Activated CD8-positive, alpha-beta T cell treated with anti-CD3 and anti-CD28 coated beads for 36 hours (primary cell): ENCODE results near the gene CYBRD1. TPM values are rescaled to one million over a fixed set of nuclear protein-coding genes. Genes with fewer than 3 reads are reported as not detected.

ENCODE experiments used
- ATAC-seq: fragments of 200-7000 bp; cut with Tn5 transposase; one replicate; pipeline ENCODE4 v1.10.0; 2021; ENCODE audit warnings: mild to moderate bottlenecking, moderate library complexity
- CTCF ChIA-PET: fragments of 350-600 bp; sonication (Branson Sonifier 250); formaldehyde crosslinking; loops from one replicate; lab custom pipeline; 2021; ENCODE audit warnings: antibody characterized with exemption; lab: Charles Lee
- POLR2A ChIA-PET: fragments of 350-600 bp; sonication (Branson Sonifier 250); formaldehyde crosslinking; loops from one replicate; lab custom pipeline; 2021; ENCODE audit warnings: antibody characterized with exemption; lab: Charles Lee
- DNase-seq: peaks from one replicate; pipeline ENCODE4 v3.0.0-alpha.2; 2020
- H3K27ac Mint-ChIP-seq: one replicate; pipeline ENCODE4 v1.8.0; 2021; ENCODE audit warnings: mild to moderate bottlenecking, mixed read lengths
- H3K27me3 Mint-ChIP-seq: one replicate; pipeline ENCODE4 v1.8.0; 2021; ENCODE audit warnings: mixed read lengths
- H3K36me3 Mint-ChIP-seq: one replicate; pipeline ENCODE4 v1.8.0; 2021; ENCODE audit warnings: low read depth, mixed read lengths
- H3K4me1 Mint-ChIP-seq: one replicate; pipeline ENCODE4 v1.8.0; 2021; ENCODE audit warnings: low read depth, mixed read lengths
- H3K4me3 Mint-ChIP-seq: one replicate; pipeline ENCODE4 v1.8.0; 2021; ENCODE audit warnings: mild to moderate bottlenecking, moderate library complexity, mixed read lengths
- H3K9me3 Mint-ChIP-seq: one replicate; pipeline ENCODE4 v1.8.0; 2021; ENCODE audit warnings: mixed read lengths
- intact Hi-C: fragments of 100-400 bp; cut with micrococcal nuclease; formaldehyde crosslinking; loops from one replicate; pipeline ENCODE4 v1.10.0; 2022
- total RNA-seq, 2 experiments: library from RNA; stranded (reverse); gene quantifications; one replicate each; pipeline ENCODE4 v1.2.3, GENCODE V29; 2021
- TF ChIP-seq, protein P1 (sequence below): fragments of 200-600 bp; IDR thresholded peaks from one replicate; pipeline ENCODE4 v1.8.0; 2022; ENCODE audit warnings: antibody characterized with exemption, mild to moderate bottlenecking

CYBRD1 gene
- 1 to 10 TPM in 1 of 2 experiments, under 1 TPM in 1; 0.79 to 1.2 TPM for total RNA-seq

DNA sequence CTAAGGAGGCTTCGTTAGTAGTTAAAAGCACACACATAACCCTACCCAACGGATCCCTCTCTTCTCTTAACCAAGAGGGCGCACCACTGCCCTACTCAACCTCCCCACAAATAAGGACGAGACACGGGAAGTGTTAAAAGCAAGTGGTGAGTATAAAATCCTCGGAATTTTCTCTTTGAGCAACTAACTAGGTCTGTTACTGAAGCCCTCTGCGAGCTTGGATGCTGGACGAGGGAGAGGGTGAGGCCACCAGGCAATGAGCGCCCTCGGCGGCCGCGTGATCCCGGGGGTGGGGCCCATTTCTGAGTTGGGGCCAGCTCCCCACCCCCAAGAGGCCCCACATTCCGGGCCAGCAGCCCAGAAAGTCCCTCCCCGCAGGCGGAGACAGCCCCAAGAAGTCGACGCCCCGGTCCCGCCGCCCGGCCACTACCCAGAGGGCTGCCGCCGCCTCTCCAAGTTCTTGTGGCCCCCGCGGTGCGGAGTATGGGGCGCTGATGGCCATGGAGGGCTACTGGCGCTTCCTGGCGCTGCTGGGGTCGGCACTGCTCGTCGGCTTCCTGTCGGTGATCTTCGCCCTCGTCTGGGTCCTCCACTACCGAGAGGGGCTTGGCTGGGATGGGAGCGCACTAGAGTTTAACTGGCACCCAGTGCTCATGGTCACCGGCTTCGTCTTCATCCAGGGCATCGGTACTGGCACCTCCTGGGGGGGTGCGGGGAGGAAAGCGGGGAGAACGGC lies at the start of gene CYBRD1:
Gene CYBRD1 (plus strand): TSS at position 423 of the 736 bp plus-strand sequence. CDS start 72 bp downstream, at position 495.
- peak within 1 kb of the TSS; percentile 62 for H3K27ac Mint-ChIP-seq

GRCh38 chr2:171475979-171476378 lies 46.3 kb upstream of the CYBRD1 start:
- Mint-ChIP-seq H3K27ac (no peak overlapping the region), H3K36me3 (peaks cover 33% of the 10 kb centered on the region), H3K4me1 (no peaks in the 10 kb centered on the region), H3K27me3 (no peaks in the 10 kb centered on the region), H3K4me3 (no peak overlapping the region), H3K9me3 (no peaks in the 10 kb centered on the region)
- POLR2A ChIA-PET = no interaction called here
- TF ChIP-seq, protein P1, sequence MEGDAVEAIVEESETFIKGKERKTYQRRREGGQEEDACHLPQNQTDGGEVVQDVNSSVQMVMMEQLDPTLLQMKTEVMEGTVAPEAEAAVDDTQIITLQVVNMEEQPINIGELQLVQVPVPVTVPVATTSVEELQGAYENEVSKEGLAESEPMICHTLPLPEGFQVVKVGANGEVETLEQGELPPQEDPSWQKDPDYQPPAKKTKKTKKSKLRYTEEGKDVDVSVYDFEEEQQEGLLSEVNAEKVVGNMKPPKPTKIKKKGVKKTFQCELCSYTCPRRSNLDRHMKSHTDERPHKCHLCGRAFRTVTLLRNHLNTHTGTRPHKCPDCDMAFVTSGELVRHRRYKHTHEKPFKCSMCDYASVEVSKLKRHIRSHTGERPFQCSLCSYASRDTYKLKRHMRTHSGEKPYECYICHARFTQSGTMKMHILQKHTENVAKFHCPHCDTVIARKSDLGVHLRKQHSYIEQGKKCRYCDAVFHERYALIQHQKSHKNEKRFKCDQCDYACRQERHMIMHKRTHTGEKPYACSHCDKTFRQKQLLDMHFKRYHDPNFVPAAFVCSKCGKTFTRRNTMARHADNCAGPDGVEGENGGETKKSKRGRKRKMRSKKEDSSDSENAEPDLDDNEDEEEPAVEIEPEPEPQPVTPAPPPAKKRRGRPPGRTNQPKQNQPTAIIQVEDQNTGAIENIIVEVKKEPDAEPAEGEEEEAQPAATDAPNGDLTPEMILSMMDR = no peak
- no peak for ATAC-seq
- CTCF ChIA-PET = no interaction called here
- DNase-seq = no peak
- intact Hi-C loops = no loop called here

More for the DNA sequence above, at the start of gene CYBRD1:
- peak; percentile 60 for ATAC-seq
- DNase-seq = peak; percentile 33
- ChIA-PET POLR2A (no interaction called here), CTCF (interaction anchor here (1.0 kb wide), 1 partner anchor 23 kb away, joined by 3 read pairs; no protein-coding TSS in a partner anchor)
- intact Hi-C loops = no loop called here
- TF ChIP-seq, protein P1 = no peak
- H3K4me3 Mint-ChIP-seq = peak within 1 kb of the TSS; percentile 80
- peaks cover 37% of the 10 kb centered on the region for H3K27me3 Mint-ChIP-seq
- H3K4me1 Mint-ChIP-seq = peaks cover 4% of the 10 kb centered on the region
- no peaks in the 10 kb centered on the region for H3K36me3 Mint-ChIP-seq
- H3K9me3 Mint-ChIP-seq = no peaks in the 10 kb centered on the region

DNA sequence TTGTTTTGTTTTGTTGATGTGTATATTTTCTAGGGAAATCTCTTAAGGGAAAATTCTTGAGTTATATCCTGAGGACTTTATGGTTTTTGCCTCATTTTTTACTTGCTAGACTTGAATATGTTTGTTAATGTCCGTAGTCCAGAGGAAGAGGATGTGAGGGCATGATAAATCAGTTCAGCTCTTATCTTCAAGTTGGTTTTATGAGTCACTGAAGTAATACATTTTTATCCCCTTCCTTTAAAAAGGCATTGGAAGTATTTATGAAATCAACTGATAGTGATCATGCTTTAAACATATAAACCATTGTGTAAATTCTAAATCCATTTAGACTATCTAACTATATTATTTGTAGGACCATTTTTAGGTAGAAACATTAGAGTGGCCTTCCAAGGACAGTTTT lies 43.9 kb upstream of the CYBRD1 start:
- no peaks in the 10 kb centered on the region for H3K27me3 Mint-ChIP-seq
- no peaks in the 10 kb centered on the region for H3K9me3 Mint-ChIP-seq
- no peaks in the 10 kb centered on the region for H3K4me1 Mint-ChIP-seq
- intact Hi-C loops = no loop called here
- ChIA-PET POLR2A (no interaction called here), CTCF (no interaction called here)
- ATAC-seq = no peak
- TF ChIP-seq, protein P1 = no peak
- no peak for DNase-seq
- no peak overlapping the region for H3K27ac Mint-ChIP-seq
- H3K4me3 Mint-ChIP-seq = no peak overlapping the region
- H3K36me3 Mint-ChIP-seq = peaks cover 37% of the 10 kb centered on the region

DNA sequence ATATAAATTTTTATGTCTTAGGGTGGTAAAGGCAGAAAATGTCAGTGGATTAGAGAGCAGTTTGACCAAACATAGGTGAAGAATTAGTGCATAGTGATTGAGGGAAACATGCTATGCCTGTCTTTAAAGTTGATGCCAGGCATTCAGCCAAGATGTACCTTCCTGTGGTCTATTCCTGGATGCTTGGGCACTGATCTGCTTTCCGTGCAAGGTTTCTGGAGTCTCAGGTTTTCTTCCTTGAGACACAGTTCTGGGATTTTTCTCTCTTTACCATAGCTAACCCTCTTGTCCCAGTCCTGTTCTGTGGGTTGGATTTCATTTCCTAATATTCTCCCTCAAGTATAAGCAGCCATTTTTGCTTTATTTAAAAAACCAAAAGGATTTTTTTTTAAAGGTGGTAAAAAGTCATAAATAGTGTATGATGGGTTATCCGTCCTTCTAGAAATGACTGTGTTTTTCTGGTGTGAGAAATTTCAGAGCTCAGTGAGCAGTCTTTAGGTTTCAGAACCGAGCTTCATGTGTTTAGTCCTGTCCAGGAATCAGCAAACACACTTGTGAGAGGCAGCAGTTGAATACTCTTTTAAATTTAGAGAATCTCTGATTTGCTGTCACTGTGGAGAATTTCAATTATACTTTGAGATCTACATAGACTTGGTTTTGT lies 43.0 kb upstream of the CYBRD1 start:
- POLR2A ChIA-PET = no interaction called here
- H3K27ac Mint-ChIP-seq = no peak overlapping the region
- CTCF ChIA-PET = no interaction called here
- H3K9me3 Mint-ChIP-seq = no peaks in the 10 kb centered on the region
- TF ChIP-seq, protein P1 = no peak
- no peak for ATAC-seq
- H3K4me1 Mint-ChIP-seq = no peaks in the 10 kb centered on the region
- no peaks in the 10 kb centered on the region for H3K27me3 Mint-ChIP-seq
- DNase-seq = no peak
- no peak overlapping the region for H3K4me3 Mint-ChIP-seq
- H3K36me3 Mint-ChIP-seq = peaks cover 29% of the 10 kb centered on the region
- intact Hi-C loops = no loop called here

DNA sequence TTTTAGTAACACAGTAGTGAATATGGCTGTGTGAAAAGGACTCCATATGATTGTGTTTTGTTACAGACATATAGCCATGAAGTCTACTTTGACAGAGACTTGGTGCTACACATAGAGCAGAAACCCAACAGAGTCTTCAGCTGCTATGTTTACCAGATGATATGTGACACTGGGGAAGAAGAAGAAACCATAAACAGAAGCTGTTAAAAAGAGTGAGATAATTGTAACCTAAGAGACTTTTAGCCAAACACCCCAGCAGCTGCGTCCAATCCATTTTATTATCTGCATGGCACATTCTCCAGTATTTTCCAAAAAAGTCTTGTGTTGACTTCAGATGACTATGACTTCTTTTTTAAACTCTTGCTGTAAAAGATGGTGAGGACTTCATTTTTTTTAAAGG lies 41.4 kb upstream of the CYBRD1 start:
- no peak for ATAC-seq
- no peaks in the 10 kb centered on the region for H3K27me3 Mint-ChIP-seq
- H3K4me1 Mint-ChIP-seq = peaks cover 9% of the 10 kb centered on the region
- no peak overlapping the region for H3K27ac Mint-ChIP-seq
- DNase-seq = no peak
- no peak overlapping the region for H3K4me3 Mint-ChIP-seq
- intact Hi-C loops = no loop called here
- POLR2A ChIA-PET = no interaction called here
- TF ChIP-seq, protein P1 = no peak
- peaks cover 35% of the 10 kb centered on the region for H3K36me3 Mint-ChIP-seq
- CTCF ChIA-PET = no interaction called here
- no peaks in the 10 kb centered on the region for H3K9me3 Mint-ChIP-seq
